GM19240 (cell line): ENCODE data around the gene TANGO2.

Experiments
- DNase-seq: peaks from one replicate; pipeline ENCODE4 v3.0.0; 2011; ENCODE audit warnings: low spot score; ENCODE audit not compliant: insufficient read length

Gene TANGO2, protein sequence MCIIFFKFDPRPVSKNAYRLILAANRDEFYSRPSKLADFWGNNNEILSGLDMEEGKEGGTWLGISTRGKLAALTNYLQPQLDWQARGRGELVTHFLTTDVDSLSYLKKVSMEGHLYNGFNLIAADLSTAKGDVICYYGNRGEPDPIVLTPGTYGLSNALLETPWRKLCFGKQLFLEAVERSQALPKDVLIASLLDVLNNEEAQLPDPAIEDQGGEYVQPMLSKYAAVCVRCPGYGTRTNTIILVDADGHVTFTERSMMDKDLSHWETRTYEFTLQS

DNA sequence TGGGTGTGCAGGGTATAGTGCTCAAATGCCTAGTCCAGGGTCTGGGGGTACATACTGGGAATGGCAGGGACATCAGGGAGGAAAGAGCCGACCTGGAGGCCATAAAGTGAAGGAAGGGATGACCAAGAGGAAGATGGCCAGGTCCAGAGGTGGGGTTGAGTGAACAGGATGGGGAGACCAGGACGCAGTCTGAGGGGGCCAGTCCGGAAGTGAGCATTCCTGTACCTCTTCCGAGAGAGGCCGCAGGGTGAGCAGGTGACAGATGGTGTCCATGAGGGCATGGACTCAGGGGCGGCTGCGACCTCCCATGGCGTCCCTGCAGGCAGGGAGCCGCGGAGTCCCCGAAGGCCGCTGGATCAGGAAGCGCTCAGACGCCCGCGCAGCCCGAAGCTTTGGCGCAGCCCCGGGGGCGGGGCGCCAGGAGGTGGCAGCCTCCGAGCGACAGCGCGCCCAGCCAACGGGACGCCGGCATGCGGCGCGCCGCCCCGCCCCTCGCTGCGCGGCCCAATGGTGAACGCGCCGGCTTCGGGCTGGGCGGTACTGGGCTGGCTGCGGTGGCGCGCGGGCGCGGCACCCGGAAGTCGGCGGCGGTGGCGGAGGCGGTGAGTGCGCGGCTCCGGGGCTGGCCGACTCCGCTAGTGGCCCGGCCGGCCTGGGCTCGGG is at the start of gene TANGO2:
TANGO2 (plus strand) TSS at position 578 of the 663 bp plus-strand sequence. CDS start 15,689 bp downstream, outside the sequence.
- DNase-seq: peak; percentile 96

DNA sequence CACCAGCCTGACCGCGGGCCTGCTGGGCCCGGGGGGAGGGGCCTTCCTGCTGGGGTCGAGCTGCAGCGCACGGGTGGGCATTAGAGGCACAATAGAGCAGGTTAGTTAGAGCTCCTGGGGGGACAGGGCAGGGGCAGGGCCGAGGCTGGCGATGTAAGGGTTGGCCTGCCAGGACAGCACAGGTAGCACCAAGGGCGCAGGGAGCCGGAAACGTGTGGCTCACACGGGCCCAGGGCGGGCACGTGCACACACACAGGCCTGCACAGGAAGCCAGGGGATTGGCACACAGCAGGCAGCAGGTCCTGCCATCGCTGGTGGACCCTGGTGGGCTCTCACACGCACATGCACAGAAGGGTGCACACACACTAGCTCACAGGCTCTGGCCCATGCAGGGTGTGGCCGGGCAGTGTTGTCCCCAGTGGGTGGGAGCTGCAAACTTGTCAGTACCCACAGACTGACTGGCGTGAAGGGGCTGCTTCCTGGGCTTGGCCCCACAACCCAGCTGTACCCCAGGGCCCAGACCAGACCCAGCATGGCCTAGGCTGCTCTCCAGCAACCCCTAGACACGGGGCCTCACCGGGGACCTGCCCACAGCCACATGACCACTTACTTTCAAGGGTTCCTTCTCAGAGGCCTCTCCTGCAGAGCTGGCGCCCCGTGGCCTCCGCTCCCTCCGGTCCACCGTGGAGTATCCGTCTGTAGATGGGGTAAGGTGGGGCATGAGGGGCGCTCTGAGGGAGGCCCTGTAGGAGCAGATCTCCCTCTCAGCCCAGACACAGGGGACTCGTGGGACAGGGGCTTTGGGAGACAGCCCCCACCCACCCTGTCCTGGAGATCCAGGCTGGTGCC is 49.4 kb upstream of the TANGO2 start:
- no peak for DNase-seq

DNA sequence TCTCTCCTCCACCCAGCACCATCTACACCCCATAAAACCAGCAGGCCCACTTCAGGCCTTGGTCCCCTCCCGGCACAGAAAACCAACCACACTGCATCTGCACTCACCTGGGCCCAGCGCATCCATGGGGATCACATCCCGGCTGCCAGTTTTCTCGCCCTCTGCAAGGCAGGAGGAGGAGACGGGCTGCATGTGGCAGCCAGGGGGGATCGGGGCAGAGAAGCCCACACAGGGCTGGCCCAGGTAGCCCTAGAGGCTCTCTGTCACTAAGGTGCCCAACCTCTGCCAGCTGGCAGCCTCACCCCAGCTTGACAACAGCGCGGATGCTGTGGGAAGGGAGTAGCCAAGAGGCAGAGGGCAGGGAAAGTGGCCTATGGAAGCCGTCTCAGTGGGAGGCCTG is 48.7 kb upstream of the TANGO2 start:
- no peak for DNase-seq

DNA sequence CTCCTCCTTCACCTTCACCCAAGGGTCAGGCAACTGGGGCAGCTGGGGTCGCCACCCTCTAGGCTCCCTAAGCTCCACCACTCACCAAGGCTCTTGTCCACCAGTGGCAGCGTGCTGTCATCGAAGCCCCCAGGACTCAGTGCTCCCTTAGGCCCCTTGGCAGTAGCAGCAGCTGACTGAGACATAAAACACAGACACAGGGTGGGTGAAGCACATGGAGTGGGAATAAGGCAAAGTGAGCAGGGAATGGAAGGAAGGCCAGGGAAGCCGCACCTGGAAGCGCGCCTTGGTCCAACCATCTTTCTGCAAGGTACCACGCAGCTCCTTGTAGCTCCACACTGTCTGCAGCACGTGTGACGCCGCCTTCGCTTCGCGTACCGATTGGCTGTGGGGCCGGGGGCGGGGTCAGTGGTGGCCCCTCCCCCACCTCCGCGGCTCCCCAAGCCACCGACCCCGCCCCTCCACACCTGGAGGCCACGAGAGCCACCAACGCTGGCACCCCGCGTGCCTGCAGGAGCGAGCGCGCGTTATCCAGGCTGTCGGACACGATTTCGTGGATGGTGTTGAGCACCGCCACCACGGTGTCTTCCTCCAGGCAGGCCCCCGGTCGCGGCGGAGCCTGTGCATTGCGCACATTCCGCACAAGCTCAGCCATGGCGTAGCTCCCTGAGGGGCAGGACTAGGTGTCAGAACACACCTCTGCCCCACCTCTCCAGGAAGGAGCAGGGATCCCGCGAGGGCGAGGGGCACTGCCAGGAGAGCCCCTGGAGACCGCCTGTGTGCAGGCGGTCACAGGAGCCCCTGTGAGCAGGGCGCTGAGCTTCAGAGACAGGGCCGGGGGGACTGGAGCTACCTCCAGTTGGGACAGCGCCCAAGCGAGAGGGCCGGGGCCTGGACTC is 48.0 kb upstream of the TANGO2 start:
- DNase-seq: no peak

DNA sequence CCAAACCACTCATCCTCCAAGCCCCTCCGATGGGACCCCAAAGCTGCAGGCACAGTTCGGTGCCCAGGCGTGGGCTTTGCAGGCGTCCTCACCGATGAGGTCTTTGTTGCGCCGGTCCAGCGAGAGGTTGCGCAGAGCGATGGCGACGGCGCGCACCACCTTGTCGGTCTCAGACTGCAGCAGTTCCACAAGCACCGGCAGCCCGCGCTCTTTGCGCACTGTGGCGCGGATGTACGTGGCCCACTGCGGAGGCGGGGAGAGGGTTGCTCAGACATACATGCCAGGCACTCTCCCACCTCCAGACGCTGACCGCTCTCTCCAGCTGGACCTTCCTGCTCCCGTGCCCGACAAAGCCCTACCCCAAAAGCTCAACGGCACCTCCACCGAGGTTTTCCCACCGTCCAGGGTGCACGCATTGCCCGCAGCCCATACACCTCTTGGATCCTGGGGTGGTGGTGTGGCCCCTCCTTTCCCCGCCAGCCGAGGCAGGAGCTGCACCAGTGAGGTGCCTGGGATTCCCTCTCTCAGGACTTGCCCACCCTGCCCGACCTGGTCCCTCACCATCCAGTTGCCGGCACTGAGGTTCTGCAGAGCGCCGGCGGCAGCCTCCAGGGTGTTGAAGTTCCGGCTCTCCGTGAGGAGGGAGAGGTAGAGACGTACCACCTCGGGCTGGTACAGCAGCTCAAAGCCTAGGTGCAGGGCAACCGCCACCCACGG is 47.2 kb upstream of the TANGO2 start:
- DNase-seq: no peak

DNA sequence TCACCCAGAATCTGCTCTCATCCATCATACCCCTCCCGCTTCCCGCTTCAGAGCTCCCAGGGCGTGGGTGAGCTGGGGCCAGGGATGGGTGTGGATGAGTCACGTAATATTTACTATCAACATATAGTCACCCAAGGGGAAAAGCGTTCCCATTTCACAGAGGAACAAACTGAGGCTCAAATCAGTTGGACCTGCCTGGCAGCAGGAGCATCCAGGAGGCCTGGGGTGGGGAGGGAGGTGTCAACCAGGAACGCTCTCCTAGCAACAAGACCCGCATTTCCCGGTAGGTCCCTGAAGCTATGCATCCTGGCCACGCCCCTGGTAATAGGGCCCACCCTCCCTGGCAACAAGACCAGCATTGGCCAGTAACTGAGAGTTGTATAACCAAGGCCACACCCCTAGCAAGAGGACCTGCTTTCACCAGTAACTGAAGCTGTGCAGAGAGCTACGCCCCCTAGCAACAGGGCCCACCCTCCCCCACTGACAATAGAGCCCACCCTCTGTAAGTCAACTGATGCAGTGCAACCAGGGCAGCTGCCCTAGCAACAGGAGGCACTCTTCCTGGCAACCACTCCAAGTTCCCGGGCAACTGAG is 46.5 kb upstream of the TANGO2 start:
- peak; percentile 87 for DNase-seq

DNA sequence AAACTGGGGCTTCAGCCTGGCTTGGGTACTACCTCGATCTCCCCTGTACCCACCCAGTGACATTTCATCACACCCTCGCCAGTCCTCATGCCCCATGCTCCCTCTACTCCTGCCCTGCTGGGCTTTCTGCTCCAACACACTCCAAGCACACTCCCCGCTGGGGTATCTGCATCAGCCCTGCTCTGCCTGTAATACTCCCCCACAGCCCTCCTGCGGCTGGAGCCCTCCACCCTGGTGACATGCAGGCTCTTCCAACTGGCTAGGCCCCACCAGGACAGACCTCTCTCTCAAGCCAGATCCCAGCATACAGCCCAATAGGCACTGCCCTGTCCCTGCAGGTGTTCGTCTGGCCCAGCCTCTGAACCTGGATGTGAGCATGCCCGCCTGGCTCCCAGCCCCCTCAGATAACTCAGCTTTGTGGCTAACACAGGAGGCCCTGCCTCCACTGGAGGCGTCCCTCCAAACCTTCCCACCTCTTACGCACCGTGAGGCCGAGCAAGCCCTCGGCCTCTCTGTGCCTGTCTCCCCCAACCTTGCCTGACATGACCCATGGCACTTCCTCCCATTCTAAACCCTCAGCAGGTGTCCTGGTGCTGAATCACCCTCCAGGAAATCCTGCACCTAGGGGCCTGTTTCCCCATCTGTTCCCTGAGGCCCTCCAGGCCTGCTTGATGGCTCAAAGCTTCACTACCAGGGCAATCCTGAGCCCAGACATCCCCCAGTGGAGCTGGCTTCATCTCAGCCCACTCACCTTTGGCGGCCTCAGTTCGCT is 45.8 kb upstream of the TANGO2 start:
- no peak for DNase-seq

DNA sequence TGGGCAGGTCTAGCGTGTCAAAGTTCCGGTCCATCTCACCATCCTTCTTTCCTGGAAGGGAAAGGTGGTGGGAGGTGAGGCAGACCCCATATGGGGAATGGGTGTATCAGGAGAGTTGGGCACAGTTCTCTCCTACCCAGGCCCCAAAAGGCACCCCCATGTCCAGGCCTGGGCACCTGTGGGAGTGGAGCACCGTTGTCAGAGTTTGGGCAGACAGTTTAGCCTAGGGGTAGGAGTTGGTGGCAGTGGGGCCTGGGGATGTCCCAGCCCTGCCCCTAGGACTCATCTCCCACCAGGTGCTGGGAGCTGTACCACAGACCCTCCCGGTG is 45.2 kb upstream of the TANGO2 start:
- DNase-seq: no peak

DNA sequence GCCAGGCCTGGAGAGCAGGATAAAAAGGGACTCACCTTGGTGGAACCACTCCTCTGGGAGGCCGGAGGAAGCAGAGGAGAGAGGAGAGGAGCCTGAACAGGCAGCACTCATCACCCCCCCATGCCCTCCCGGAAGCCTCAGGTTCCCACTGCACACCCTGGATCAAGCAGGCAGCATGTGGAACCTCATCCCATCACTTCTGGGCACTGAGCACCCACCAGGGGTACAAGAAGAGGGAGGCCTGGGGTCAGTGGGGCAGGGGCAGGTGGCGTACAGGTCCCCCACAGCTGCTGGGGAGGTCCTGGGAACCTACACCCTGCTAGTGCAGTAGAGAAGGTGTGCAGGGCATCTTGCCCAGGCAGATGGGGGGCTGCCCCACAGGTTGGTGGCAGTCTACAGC is 44.2 kb upstream of the TANGO2 start:
- DNase-seq: no peak

DNA sequence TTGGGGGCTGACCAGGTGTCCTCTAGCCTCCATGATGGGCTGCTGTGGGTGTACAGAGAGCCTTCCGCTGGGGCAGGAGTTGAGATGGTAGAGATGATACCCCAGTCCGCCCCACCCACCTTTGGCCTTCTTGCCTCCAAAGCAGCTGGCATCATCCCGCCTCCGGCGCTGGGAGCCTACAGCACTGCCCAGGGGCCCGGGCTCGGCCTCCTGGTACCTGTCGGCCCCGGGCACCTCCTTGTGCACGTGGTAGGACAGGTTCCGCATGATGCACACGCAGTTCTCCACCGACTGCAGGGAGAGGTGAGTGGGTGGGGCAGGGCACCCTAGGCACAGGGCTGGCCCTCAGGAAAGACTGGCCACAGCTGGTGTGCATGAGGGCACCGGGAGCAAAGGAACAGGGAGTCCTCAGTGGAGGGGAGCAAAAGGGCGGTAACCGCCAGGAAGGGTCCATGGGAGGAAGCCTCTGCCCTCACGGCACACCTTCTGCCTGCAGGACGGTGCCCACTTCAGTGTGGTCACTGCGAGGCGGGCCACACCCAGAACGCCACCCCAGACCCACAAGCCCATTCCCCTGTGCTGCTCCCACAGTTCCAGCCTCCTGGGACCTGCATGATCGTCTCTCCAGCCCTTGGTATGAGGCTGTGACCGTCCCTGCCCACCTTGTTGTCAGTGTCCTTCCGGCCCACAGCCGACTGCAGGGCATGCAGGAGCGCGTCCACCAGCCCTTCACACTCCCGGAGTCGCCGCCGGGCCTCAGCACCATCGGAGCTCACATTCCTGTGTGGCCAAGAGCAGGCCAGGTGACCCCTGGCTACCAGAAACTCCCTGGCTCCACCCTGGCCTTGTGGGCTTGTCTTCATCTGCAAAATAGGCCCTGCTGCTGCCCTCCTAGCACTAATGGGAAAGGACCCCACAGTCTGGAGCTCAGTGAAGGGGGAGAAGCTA is 43.3 kb upstream of the TANGO2 start:
- DNase-seq: no peak

DNA sequence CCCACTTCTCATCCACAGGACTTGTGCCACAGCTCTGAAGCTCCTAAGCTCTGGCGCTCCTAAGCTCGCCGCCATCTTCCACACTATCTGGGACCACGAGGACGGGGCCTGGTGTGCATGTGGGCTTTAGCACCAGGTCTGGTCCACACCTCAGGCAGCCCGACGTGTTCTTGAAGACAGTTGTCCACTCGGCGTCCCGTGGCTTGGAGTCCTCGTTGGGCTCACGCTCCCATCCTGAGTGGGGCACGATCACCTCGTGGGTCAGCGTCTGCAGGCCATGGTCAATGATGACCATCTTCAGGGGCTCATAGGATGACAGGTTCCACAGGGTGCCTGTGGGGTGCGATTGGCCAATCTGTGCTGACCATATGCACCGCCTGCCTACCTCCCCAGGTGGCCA is 42.2 kb upstream of the TANGO2 start:
- DNase-seq: no peak

DNA sequence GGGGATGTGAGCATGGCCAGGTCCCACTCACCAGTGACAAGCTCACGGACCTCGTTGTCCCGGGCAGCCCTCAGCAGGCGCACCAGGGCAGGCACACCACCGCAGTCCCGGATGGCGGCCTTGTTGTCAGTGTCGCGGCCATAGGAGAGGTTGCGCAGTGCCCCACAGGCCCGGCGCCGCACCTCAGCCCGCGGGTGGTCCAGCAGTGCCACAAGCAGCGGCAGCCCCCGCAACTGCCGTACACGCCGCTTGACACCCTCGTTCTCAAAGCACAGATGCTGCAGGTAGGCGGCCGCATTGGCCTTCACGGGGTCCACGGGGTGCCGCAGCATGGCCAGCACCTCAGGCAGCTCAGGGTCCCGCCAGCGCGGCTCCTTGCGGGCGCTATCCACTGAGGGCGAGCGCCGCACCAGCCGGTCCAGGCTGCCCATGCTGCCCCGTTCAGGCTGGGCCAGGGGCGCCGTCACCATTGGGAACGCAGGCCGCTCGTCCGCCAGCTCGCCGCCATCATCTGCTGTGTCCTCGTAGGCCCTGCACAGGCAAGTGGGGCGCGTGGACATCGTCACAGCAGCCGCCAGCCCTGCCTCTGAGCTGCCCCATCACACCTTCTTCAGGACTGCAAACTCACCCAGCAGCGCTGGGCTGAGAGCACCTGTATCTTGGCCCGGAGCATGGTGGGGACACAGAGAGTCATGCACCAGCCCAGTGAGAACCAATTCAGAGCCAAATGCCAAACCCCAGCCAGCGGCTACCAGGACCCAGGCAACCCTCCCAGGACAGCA is 41.0 kb upstream of the TANGO2 start:
- DNase-seq: no peak

DNA sequence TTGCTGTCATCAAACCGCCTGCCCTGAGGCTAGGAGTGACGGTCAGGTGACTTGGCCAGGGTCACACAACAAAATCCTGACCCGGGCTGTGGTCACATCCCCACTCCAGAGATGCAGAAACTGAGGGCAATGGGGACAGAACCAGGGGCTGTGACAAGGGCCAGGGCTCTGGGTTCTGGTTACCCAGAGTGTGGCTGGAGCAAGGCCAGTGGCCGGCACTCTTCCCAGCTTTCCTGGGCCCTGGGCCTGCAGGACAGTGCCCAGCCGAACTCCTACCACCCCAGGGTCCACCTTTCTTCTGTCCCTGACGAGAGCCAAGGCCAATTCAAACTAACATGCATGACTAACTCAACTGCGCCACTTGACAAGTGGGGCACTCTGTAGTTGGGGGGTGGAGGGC is 40.1 kb upstream of the TANGO2 start:
- no peak for DNase-seq

DNA sequence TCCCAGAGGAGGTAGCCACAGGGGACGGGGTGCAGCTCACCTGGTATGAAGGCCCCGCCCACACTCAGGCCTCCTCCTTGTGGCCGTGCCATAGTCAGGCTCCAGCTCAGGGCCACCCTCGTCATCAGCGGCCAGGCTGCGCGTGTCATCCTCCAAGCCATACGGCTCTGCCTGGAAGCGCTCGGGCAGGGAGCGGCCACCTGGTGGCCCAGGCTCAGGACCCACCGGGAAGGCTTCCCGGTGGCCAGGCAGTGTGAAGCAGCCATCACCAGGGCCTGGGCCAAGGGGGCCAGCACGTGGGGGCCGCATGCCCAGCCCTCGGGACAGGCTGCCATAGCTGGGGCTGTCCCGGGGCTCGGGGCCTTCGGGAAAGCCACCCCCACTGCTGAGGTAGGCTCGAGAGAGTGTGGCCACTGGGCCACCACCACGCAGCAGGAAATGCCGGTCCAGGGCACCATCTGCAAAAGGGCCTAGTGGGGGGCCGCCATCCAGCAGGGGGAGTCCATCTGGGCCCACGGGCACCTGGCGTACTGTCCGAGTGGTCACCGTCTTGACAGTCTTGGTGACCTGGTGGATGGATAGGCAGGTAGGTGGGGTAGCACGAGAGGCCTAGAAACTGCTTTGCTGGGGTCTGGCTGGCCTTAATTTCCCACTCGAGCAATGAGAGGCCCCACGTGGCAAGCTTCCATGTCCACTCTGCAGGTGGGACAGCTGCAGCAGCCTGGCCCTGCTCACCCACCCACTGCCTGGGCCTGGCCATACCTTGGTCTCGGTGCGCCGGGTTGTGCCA is 39.5 kb upstream of the TANGO2 start:
- no peak for DNase-seq

DNA sequence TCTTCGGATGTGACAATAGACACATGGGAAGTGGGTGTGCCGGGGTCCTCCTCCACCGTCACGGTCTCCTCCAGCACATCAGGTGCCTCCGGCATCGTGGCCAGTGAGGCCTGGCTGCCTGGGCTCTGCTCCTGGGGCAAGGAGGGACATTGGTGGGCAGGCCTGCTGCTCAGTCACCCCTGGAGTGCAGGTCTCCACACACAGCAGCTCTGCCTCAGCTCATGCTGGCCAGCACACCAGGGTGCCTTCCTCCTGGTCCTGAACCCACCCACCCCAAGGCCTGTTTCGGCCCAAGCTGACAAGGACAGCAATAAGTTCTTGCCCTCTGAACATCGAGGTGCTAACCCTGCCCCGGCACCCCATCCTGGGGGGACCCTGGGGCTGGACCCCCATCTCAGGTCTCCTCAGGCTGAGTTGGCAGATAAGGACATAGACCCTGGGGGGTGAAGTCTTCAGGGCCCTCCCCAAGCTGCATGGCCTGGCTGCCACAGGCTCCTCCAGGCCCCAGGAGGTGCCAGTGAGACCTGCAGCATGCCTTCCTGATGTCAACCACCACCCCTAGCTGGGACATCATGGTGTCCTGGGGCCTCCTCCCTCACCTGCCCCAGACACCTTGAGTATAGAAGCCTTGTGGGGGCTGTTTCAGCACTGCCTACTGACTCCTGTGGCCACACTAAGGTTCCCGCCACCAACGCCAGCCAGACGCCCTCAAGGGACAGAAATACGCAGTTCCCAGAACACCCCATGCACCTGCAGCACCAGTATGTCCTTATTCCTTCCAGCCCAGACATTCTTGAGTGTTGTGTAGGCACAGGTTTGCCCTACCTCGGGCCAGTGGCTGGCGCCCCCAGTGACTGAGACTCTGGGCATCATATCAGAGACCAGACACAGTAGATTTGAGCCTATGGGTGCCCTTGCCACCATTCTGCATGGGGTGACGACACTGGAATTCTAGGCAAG is 38.7 kb upstream of the TANGO2 start:
- no peak for DNase-seq
